Measurements from ENCODE around the gene SERP2.
A peak's percentile ranks its signal among the peaks of the same experiment; 100 is the strongest.

The SERP2 gene

DNA sequence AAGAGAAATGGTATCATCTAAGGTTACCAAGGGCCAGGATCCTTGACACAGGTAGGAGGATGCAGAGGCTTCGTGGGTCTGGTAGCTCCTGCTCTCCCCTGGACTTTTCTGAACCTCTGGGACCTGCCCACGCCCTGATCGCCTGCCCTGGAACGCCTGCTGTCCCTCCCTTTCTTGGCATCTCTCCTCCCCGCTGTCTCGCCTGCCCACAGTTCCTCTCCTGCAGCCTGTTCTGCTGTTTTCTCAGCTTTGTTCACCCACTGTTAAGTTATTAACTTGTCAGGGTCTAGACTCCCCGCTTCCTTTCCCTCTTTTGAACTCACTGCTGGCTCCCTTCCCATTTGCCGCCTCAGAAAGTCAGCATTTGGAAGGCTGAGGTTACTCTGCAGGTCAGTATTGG is 19.8 kb downstream of the SERP2 start:
- H3K9ac ChIP-seq (ENCODE audit: low read depth, low read length), result no peak overlapping the region
- peaks cover 16% of the 10 kb centered on the region for H3K4me1 ChIP-seq (ENCODE audit: control insufficient read depth, insufficient read depth, low read length)
- no peaks in the 10 kb centered on the region for H3K9me3 ChIP-seq (replicated peaks; ENCODE audit: low read length)
- no peak overlapping the region for H3K4me2 ChIP-seq (ENCODE audit: low read length)
- no peaks in the 10 kb centered on the region for H3K27me3 ChIP-seq (ENCODE audit: control insufficient read depth, insufficient read depth, low read length)
- peaks cover 3% of the 10 kb centered on the region for H3K36me3 ChIP-seq (ENCODE audit: insufficient read depth, low read length)
- no peak overlapping the region for H3K4me3 ChIP-seq (ENCODE audit: low read length)

GRCh38 chr13:44394658-44395057 is 21.0 kb downstream of the SERP2 start:
- Histone ChIP-seq H3K27me3 (ENCODE audit: control insufficient read depth, insufficient read depth, low read length) (no peaks in the 10 kb centered on the region), H3K36me3 (ENCODE audit: insufficient read depth, low read length) (peaks cover 3% of the 10 kb centered on the region), H3K9ac (ENCODE audit: low read depth, low read length) (no peak overlapping the region), H3K9me3 (replicated peaks; ENCODE audit: low read length) (no peaks in the 10 kb centered on the region), H3K4me2 (ENCODE audit: low read length) (no peak overlapping the region), H3K4me1 (ENCODE audit: control insufficient read depth, insufficient read depth, low read length) (peaks cover 16% of the 10 kb centered on the region), H3K4me3 (ENCODE audit: low read length) (no peak overlapping the region)

DNA sequence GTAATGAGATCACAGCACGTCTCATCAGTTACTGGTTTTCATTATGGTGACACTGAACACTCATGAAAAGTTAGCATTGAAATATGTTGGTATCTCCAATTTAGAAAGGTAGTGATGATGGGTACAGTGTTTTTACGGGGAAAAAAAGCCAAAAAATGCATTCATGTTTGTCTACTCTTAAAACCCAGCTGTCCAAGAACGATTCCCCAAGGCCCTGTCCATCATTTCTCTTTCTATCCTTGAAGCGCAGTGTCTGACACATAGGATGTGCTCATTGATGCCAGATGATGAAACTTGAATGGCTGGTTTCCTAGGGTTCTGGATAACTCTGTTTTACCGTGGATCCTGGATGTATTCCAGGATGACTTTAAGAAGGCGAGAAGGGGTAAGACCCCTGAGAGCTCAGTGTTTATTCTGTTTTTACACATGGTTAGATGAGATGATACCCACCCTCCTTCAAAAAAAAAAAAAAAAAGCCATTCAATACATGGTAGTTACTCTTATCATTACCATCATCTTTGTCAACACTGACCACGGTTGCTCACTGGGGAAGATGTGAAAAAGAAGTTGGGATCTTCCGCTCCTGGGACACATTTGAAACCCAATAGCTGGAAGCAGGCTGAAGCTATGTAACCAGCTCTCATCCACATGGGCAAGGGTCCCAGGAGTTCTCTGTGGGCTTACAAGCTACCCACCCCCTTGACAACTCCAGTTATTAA is 22.5 kb downstream of the SERP2 start:
- H3K36me3 ChIP-seq (ENCODE audit: insufficient read depth, low read length), result peaks cover 3% of the 10 kb centered on the region
- H3K4me3 ChIP-seq (ENCODE audit: low read length), result no peak overlapping the region
- H3K9me3 ChIP-seq (replicated peaks; ENCODE audit: low read length), result no peaks in the 10 kb centered on the region
- H3K4me1 ChIP-seq (ENCODE audit: control insufficient read depth, insufficient read depth, low read length), result peaks cover 16% of the 10 kb centered on the region
- H3K9ac ChIP-seq (ENCODE audit: low read depth, low read length), result no peak overlapping the region
- H3K4me2 ChIP-seq (ENCODE audit: low read length), result no peak overlapping the region
- H3K27me3 ChIP-seq (ENCODE audit: control insufficient read depth, insufficient read depth, low read length), result no peaks in the 10 kb centered on the region

GRCh38 chr13:44396701-44397580 is 23.3 kb downstream of the SERP2 start:
- Histone ChIP-seq H3K9ac (ENCODE audit: low read depth, low read length) (peak overlapping the region; percentile 20), H3K9me3 (replicated peaks; ENCODE audit: low read length) (no peaks in the 10 kb centered on the region), H3K27me3 (ENCODE audit: control insufficient read depth, insufficient read depth, low read length) (no peaks in the 10 kb centered on the region), H3K4me2 (ENCODE audit: low read length) (peak overlapping the region; percentile 37), H3K4me3 (ENCODE audit: low read length) (peak overlapping the region; percentile 5), H3K36me3 (ENCODE audit: insufficient read depth, low read length) (no peaks in the 10 kb centered on the region), H3K4me1 (ENCODE audit: control insufficient read depth, insufficient read depth, low read length) (peaks cover 16% of the 10 kb centered on the region)

DNA sequence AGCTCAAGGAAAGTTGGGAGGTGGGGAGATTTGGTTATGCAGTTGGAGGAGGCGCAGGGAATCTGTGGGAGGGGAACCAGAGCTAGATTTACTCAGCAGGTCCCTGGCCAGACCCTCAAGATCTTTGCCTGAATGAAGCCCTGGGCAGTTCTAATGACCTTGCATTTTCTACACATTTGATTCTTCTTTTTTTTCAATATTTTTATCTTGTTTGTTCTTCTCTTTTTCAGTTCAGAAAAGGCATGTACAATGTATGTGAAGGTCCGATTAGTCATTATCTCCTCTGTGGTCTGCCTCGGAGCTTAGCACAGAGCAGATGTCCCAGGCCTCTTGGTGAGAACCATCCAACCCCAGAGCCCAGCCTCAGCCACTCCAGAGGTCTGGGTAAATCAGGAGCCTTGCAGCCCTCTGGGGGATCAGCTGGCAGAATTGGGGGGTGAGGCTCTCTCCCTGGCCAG is 24.2 kb downstream of the SERP2 start:
- no peak overlapping the region for H3K4me3 ChIP-seq (ENCODE audit: low read length)
- H3K27me3 ChIP-seq (ENCODE audit: control insufficient read depth, insufficient read depth, low read length), result peaks cover under 1% of the 10 kb centered on the region
- peaks cover 16% of the 10 kb centered on the region for H3K4me1 ChIP-seq (ENCODE audit: control insufficient read depth, insufficient read depth, low read length)
- H3K9me3 ChIP-seq (replicated peaks; ENCODE audit: low read length), result no peaks in the 10 kb centered on the region
- no peak overlapping the region for H3K4me2 ChIP-seq (ENCODE audit: low read length)
- no peaks in the 10 kb centered on the region for H3K36me3 ChIP-seq (ENCODE audit: insufficient read depth, low read length)
- no peak overlapping the region for H3K9ac ChIP-seq (ENCODE audit: low read depth, low read length)

DNA sequence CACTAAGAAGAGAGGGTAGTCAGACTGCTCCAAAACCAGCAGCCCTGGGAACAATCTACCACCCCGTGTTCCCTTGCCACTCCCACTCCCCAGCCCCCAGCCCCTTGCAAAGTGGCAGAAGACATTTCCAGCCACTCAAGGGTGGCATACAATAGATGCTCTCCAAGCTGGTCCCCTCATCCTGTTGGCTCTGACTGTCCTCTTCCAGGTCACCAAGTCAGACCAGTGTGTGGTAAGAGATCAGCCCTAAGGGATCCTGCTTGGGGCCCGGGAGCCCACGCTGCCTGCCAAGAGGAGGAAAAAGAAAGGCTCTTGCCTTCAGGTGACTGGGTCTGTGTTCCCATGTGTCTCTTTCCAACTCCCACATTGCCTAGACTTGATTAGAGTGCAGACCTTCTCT is 25.0 kb downstream of the SERP2 start:
- H3K4me1 ChIP-seq (ENCODE audit: control insufficient read depth, insufficient read depth, low read length), result peaks cover 16% of the 10 kb centered on the region
- H3K9ac ChIP-seq (ENCODE audit: low read depth, low read length), result no peak overlapping the region
- no peaks in the 10 kb centered on the region for H3K36me3 ChIP-seq (ENCODE audit: insufficient read depth, low read length)
- H3K9me3 ChIP-seq (replicated peaks; ENCODE audit: low read length), result no peaks in the 10 kb centered on the region
- no peak overlapping the region for H3K4me3 ChIP-seq (ENCODE audit: low read length)
- peaks cover 8% of the 10 kb centered on the region for H3K27me3 ChIP-seq (ENCODE audit: control insufficient read depth, insufficient read depth, low read length)
- H3K4me2 ChIP-seq (ENCODE audit: low read length), result no peak overlapping the region

- Histone ChIP-seq H3K27me3 (ENCODE audit: control insufficient read depth, insufficient read depth, low read length) (peaks cover 13% of the 10 kb centered on the region), H3K9ac (ENCODE audit: low read depth, low read length) (no peak overlapping the region), H3K4me1 (ENCODE audit: control insufficient read depth, insufficient read depth, low read length) (peaks cover 16% of the 10 kb centered on the region), H3K4me3 (ENCODE audit: low read length) (no peak overlapping the region), H3K9me3 (replicated peaks; ENCODE audit: low read length) (no peaks in the 10 kb centered on the region), H3K36me3 (ENCODE audit: insufficient read depth, low read length) (no peaks in the 10 kb centered on the region), H3K4me2 (ENCODE audit: low read length) (no peak overlapping the region)
Measured at GRCh38 chr13:44399074-44399473, 25.4 kb downstream of the SERP2 start.

GRCh38 chr13:44400736-44401135 is 27.1 kb downstream of the SERP2 start:
- H3K9me3 ChIP-seq (replicated peaks; ENCODE audit: low read length), result no peaks in the 10 kb centered on the region
- H3K4me2 ChIP-seq (ENCODE audit: low read length), result no peak overlapping the region
- H3K27me3 ChIP-seq (ENCODE audit: control insufficient read depth, insufficient read depth, low read length), result peaks cover 28% of the 10 kb centered on the region
- H3K4me1 ChIP-seq (ENCODE audit: control insufficient read depth, insufficient read depth, low read length), result peaks cover 16% of the 10 kb centered on the region
- H3K4me3 ChIP-seq (ENCODE audit: low read length), result no peak overlapping the region
- H3K9ac ChIP-seq (ENCODE audit: low read depth, low read length), result no peak overlapping the region
- H3K36me3 ChIP-seq (ENCODE audit: insufficient read depth, low read length), result no peaks in the 10 kb centered on the region

DNA sequence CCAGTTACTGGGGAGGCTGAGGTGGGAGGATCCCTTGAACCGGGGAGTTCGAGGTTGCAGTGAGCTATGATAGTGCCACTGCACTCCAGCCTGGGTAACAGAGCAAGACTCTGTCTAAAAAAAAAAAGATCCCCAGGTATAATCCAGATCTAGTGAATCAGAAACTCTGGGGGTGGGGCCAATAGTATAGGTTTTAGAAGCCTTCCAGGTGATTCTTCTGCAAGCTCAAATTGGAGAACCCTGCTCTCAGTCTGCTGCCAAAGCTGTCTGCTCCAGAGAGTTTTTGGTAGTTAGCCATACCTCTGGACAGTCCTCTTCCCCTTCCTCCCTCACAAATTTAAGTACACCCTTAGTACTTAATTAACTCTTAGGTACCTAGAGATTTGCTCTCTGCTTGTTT is 28.0 kb downstream of the SERP2 start:
- H3K27me3 ChIP-seq (ENCODE audit: control insufficient read depth, insufficient read depth, low read length), result peaks cover 28% of the 10 kb centered on the region
- no peaks in the 10 kb centered on the region for H3K9me3 ChIP-seq (replicated peaks; ENCODE audit: low read length)
- no peak overlapping the region for H3K4me3 ChIP-seq (ENCODE audit: low read length)
- H3K4me2 ChIP-seq (ENCODE audit: low read length), result no peak overlapping the region
- no peaks in the 10 kb centered on the region for H3K36me3 ChIP-seq (ENCODE audit: insufficient read depth, low read length)
- peaks cover 15% of the 10 kb centered on the region for H3K4me1 ChIP-seq (ENCODE audit: control insufficient read depth, insufficient read depth, low read length)
- no peak overlapping the region for H3K9ac ChIP-seq (ENCODE audit: low read depth, low read length)

DNA sequence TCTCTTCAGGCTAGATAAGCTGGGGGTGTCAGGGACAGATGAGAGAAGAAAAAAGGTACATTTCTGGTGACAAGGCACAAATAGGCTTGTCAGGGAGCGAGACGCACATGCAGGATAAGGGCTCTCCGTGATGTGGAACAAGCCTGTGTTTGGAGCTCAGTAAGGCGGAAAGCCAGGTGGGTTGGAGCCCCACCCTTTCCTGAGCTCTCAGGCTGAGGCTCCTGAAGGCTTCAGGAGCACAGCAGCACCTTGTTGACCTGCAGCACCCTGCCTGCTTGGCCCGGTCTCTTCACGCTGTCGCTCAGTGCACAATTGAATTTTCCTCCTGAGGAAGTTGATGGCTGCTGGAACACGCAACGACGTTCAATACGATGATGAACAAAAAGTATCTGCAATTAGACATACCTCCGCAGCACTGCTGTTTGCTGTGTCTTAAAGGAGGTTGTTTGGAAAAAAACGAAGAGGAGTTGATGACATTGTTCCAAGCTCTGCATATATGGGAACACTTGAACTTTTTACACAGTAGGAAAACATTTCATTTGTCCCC is 29.3 kb downstream of the SERP2 start:
- H3K9ac ChIP-seq (ENCODE audit: low read depth, low read length), result no peak overlapping the region
- H3K36me3 ChIP-seq (ENCODE audit: insufficient read depth, low read length), result no peaks in the 10 kb centered on the region
- H3K9me3 ChIP-seq (replicated peaks; ENCODE audit: low read length), result no peaks in the 10 kb centered on the region
- H3K4me2 ChIP-seq (ENCODE audit: low read length), result no peak overlapping the region
- no peak overlapping the region for H3K4me3 ChIP-seq (ENCODE audit: low read length)
- H3K27me3 ChIP-seq (ENCODE audit: control insufficient read depth, insufficient read depth, low read length), result peaks cover 28% of the 10 kb centered on the region
- peaks cover under 1% of the 10 kb centered on the region for H3K4me1 ChIP-seq (ENCODE audit: control insufficient read depth, insufficient read depth, low read length)

GRCh38 chr13:44403461-44404056 is 29.9 kb downstream of the SERP2 start:
- Histone ChIP-seq H3K4me2 (ENCODE audit: low read length) (peak overlapping the region; percentile 35), H3K4me3 (ENCODE audit: low read length) (no peak overlapping the region), H3K27me3 (ENCODE audit: control insufficient read depth, insufficient read depth, low read length) (peaks cover 28% of the 10 kb centered on the region), H3K4me1 (ENCODE audit: control insufficient read depth, insufficient read depth, low read length) (no peaks in the 10 kb centered on the region), H3K36me3 (ENCODE audit: insufficient read depth, low read length) (no peaks in the 10 kb centered on the region), H3K9ac (ENCODE audit: low read depth, low read length) (no peak overlapping the region), H3K9me3 (replicated peaks; ENCODE audit: low read length) (no peaks in the 10 kb centered on the region)
